GM21447 (cell line): ENCODE results near the gene UBE2I.

Experiments used
- ATAC-seq: cut with Tn5 transposase; IDR thresholded peaks from one replicate; pipeline ENCODE4 v1.9.1; 2021; ENCODE audit not compliant: unreplicated experiment

Gene UBE2I

GRCh38 chr16:1312467-1312816 is 3.0 kb downstream of the UBE2I start:
- ATAC-seq, result no peak

- no peak for ATAC-seq
These were observed 3.5 kb downstream of the UBE2I start for GRCh38 chr16:1312903-1313302.

GRCh38 chr16:1313721-1314369 is 4.4 kb downstream of the UBE2I start:
- no peak for ATAC-seq

- ATAC-seq, result no peak
These were observed 5.1 kb downstream of the UBE2I start for GRCh38 chr16:1314399-1315068.

GRCh38 chr16:1315081-1316032 is 5.9 kb downstream of the UBE2I start:
- ATAC-seq, result no peak

GRCh38 chr16:1316033-1316405 is 6.6 kb downstream of the UBE2I start:
- ATAC-seq, result no peak

GRCh38 chr16:1317479-1318267 is 8.2 kb downstream of the UBE2I start:
- no peak for ATAC-seq

- no peak for ATAC-seq
These were observed 8.8 kb downstream of the UBE2I start for GRCh38 chr16:1318268-1318545.

- ATAC-seq, result no peak
These were observed 9.6 kb downstream of the UBE2I start for GRCh38 chr16:1319041-1319440.

GRCh38 chr16:1320097-1320496 is 10.7 kb downstream of the UBE2I start:
- no peak for ATAC-seq

- no peak for ATAC-seq
These were observed 11.3 kb downstream of the UBE2I start for GRCh38 chr16:1320658-1321240.

- ATAC-seq, result no peak
These were observed 13.0 kb downstream of the UBE2I start for GRCh38 chr16:1322407-1322806.

GRCh38 chr16:1323296-1324239 is 14.1 kb downstream of the UBE2I start:
- no peak for ATAC-seq

GRCh38 chr16:1324286-1324826 is 14.9 kb downstream of the UBE2I start:
- no peak for ATAC-seq

- no peak for ATAC-seq
These were observed 15.8 kb downstream of the UBE2I start for GRCh38 chr16:1325261-1325660.

- ATAC-seq, result no peak
These were observed 16.4 kb downstream of the UBE2I start for GRCh38 chr16:1325673-1326371.

GRCh38 chr16:1326391-1326790 is 17.0 kb downstream of the UBE2I start:
- ATAC-seq, result no peak

- no peak for ATAC-seq
These were observed 17.6 kb downstream of the UBE2I start for GRCh38 chr16:1326946-1327618.

- ATAC-seq, result no peak
These were observed 18.1 kb downstream of the UBE2I start for GRCh38 chr16:1327619-1327947.
